Measurements from ENCODE around the gene FGFRL1.
"Not testable (repeated sequence)": the region's sequence is repeated elsewhere in the genome, so short reads cannot be mapped to it uniquely, and the experiment has no call there.

Gene FGFRL1

GRCh38 chr4:1050486-1051213 lies 39.2 kb downstream of the FGFRL1 start:
- no peaks in the 10 kb centered on the region for H3K9me3 ChIP-seq (replicated peaks; ENCODE audit: low read length)
- no peak overlapping the region for H3K4me2 ChIP-seq (ENCODE audit: low read length)
- H3K36me3 ChIP-seq (ENCODE audit: insufficient read depth, low read length): no peaks in the 10 kb centered on the region
- H3K4me3 ChIP-seq (ENCODE audit: low read length): no peak overlapping the region
- no peak overlapping the region for H3K9ac ChIP-seq (ENCODE audit: low read depth, low read length)
- peaks cover 33% of the 10 kb centered on the region for H3K4me1 ChIP-seq (ENCODE audit: control insufficient read depth, insufficient read depth, low read length)
- peaks cover 43% of the 10 kb centered on the region for H3K27me3 ChIP-seq (ENCODE audit: control insufficient read depth, insufficient read depth, low read length)

- Histone ChIP-seq H3K9me3 (replicated peaks; ENCODE audit: low read length) (no peaks in the 10 kb centered on the region), H3K9ac (ENCODE audit: low read depth, low read length) (no peak overlapping the region), H3K4me1 (ENCODE audit: control insufficient read depth, insufficient read depth, low read length) (peaks cover 31% of the 10 kb centered on the region), H3K27me3 (ENCODE audit: control insufficient read depth, insufficient read depth, low read length) (peaks cover 51% of the 10 kb centered on the region), H3K36me3 (ENCODE audit: insufficient read depth, low read length) (no peaks in the 10 kb centered on the region), H3K4me3 (ENCODE audit: low read length) (no peak overlapping the region), H3K4me2 (ENCODE audit: low read length) (no peak overlapping the region)
Observed at GRCh38 chr4:1051472-1051871, 40.0 kb downstream of the FGFRL1 start.

- H3K4me2 ChIP-seq (ENCODE audit: low read length): no peak overlapping the region
- peaks cover 59% of the 10 kb centered on the region for H3K27me3 ChIP-seq (ENCODE audit: control insufficient read depth, insufficient read depth, low read length)
- H3K9ac ChIP-seq (ENCODE audit: low read depth, low read length): no peak overlapping the region
- H3K4me1 ChIP-seq (ENCODE audit: control insufficient read depth, insufficient read depth, low read length): peaks cover 23% of the 10 kb centered on the region
- no peaks in the 10 kb centered on the region for H3K36me3 ChIP-seq (ENCODE audit: insufficient read depth, low read length)
- no peaks in the 10 kb centered on the region for H3K9me3 ChIP-seq (replicated peaks; ENCODE audit: low read length)
- H3K4me3 ChIP-seq (ENCODE audit: low read length): no peak overlapping the region
Observed at GRCh38 chr4:1052231-1052671, 40.8 kb downstream of the FGFRL1 start.

GRCh38 chr4:1053080-1053661 lies 41.7 kb downstream of the FGFRL1 start:
- H3K4me3 ChIP-seq (ENCODE audit: low read length): peak overlapping the region; percentile 45
- peak overlapping the region; percentile 64 for H3K4me2 ChIP-seq (ENCODE audit: low read length)
- peaks cover 17% of the 10 kb centered on the region for H3K4me1 ChIP-seq (ENCODE audit: control insufficient read depth, insufficient read depth, low read length)
- no peaks in the 10 kb centered on the region for H3K9me3 ChIP-seq (replicated peaks; ENCODE audit: low read length)
- H3K27me3 ChIP-seq (ENCODE audit: control insufficient read depth, insufficient read depth, low read length): peaks cover 65% of the 10 kb centered on the region
- H3K36me3 ChIP-seq (ENCODE audit: insufficient read depth, low read length): no peaks in the 10 kb centered on the region
- H3K9ac ChIP-seq (ENCODE audit: low read depth, low read length): no peak overlapping the region

GRCh38 chr4:1053891-1054290 lies 42.5 kb downstream of the FGFRL1 start:
- not testable (repeated sequence) for H3K4me3 ChIP-seq (ENCODE audit: low read length); H3K9me3 ChIP-seq (replicated peaks; ENCODE audit: low read length); H3K36me3 ChIP-seq (ENCODE audit: insufficient read depth, low read length); H3K4me2 ChIP-seq (ENCODE audit: low read length); H3K9ac ChIP-seq (ENCODE audit: low read depth, low read length)
- H3K27me3 ChIP-seq (ENCODE audit: control insufficient read depth, insufficient read depth, low read length): peaks cover 70% of the 10 kb centered on the region
- H3K4me1 ChIP-seq (ENCODE audit: control insufficient read depth, insufficient read depth, low read length): peaks cover 17% of the 10 kb centered on the region

- H3K4me2 ChIP-seq (ENCODE audit: low read length); H3K4me3 ChIP-seq (ENCODE audit: low read length); H3K36me3 ChIP-seq (ENCODE audit: insufficient read depth, low read length); H3K9me3 ChIP-seq (replicated peaks; ENCODE audit: low read length); H3K9ac ChIP-seq (ENCODE audit: low read depth, low read length): not testable (repeated sequence)
- Histone ChIP-seq H3K4me1 (ENCODE audit: control insufficient read depth, insufficient read depth, low read length) (peaks cover 17% of the 10 kb centered on the region), H3K27me3 (ENCODE audit: control insufficient read depth, insufficient read depth, low read length) (peaks cover 74% of the 10 kb centered on the region)
Observed at GRCh38 chr4:1054696-1055242, 43.3 kb downstream of the FGFRL1 start.

- peaks cover 17% of the 10 kb centered on the region for H3K4me1 ChIP-seq (ENCODE audit: control insufficient read depth, insufficient read depth, low read length)
- not testable (repeated sequence) for H3K9me3 ChIP-seq (replicated peaks; ENCODE audit: low read length); H3K9ac ChIP-seq (ENCODE audit: low read depth, low read length); H3K4me3 ChIP-seq (ENCODE audit: low read length); H3K36me3 ChIP-seq (ENCODE audit: insufficient read depth, low read length); H3K4me2 ChIP-seq (ENCODE audit: low read length)
- H3K27me3 ChIP-seq (ENCODE audit: control insufficient read depth, insufficient read depth, low read length): peaks cover 74% of the 10 kb centered on the region
Observed at GRCh38 chr4:1055243-1055701, 43.8 kb downstream of the FGFRL1 start.

GRCh38 chr4:1055721-1056590 lies 44.5 kb downstream of the FGFRL1 start:
- Histone ChIP-seq H3K27me3 (ENCODE audit: control insufficient read depth, insufficient read depth, low read length) (peaks cover 74% of the 10 kb centered on the region), H3K9me3 (replicated peaks; ENCODE audit: low read length) (no peaks in the 10 kb centered on the region), H3K9ac (ENCODE audit: low read depth, low read length) (no peak overlapping the region), H3K36me3 (ENCODE audit: insufficient read depth, low read length) (no peaks in the 10 kb centered on the region), H3K4me2 (ENCODE audit: low read length) (no peak overlapping the region), H3K4me3 (ENCODE audit: low read length) (no peak overlapping the region), H3K4me1 (ENCODE audit: control insufficient read depth, insufficient read depth, low read length) (peaks cover 17% of the 10 kb centered on the region)

GRCh38 chr4:1056671-1057402 lies 45.4 kb downstream of the FGFRL1 start:
- H3K9me3 ChIP-seq (replicated peaks; ENCODE audit: low read length): no peaks in the 10 kb centered on the region
- peaks cover 74% of the 10 kb centered on the region for H3K27me3 ChIP-seq (ENCODE audit: control insufficient read depth, insufficient read depth, low read length)
- no peaks in the 10 kb centered on the region for H3K36me3 ChIP-seq (ENCODE audit: insufficient read depth, low read length)
- H3K9ac ChIP-seq (ENCODE audit: low read depth, low read length): no peak overlapping the region
- H3K4me3 ChIP-seq (ENCODE audit: low read length): no peak overlapping the region
- no peak overlapping the region for H3K4me2 ChIP-seq (ENCODE audit: low read length)
- peaks cover 17% of the 10 kb centered on the region for H3K4me1 ChIP-seq (ENCODE audit: control insufficient read depth, insufficient read depth, low read length)

- Histone ChIP-seq H3K4me3 (ENCODE audit: low read length) (no peak overlapping the region), H3K4me1 (ENCODE audit: control insufficient read depth, insufficient read depth, low read length) (peaks cover 12% of the 10 kb centered on the region), H3K4me2 (ENCODE audit: low read length) (no peak overlapping the region), H3K9ac (ENCODE audit: low read depth, low read length) (no peak overlapping the region), H3K9me3 (replicated peaks; ENCODE audit: low read length) (no peaks in the 10 kb centered on the region), H3K36me3 (ENCODE audit: insufficient read depth, low read length) (no peaks in the 10 kb centered on the region), H3K27me3 (ENCODE audit: control insufficient read depth, insufficient read depth, low read length) (peaks cover 74% of the 10 kb centered on the region)
Observed at GRCh38 chr4:1057403-1057745, 45.9 kb downstream of the FGFRL1 start.
